ENCODE results near the gene NSUN6.

NSUN6 gene

GRCh38 chr10:18557960-18558359, 93.4 kb downstream of the NSUN6 start:
- no peak for DNase-seq (ENCODE audit: low spot score)

GRCh38 chr10:18556522-18557147, 94.8 kb downstream of the NSUN6 start:
- no peak for DNase-seq (ENCODE audit: low spot score)

DNA sequence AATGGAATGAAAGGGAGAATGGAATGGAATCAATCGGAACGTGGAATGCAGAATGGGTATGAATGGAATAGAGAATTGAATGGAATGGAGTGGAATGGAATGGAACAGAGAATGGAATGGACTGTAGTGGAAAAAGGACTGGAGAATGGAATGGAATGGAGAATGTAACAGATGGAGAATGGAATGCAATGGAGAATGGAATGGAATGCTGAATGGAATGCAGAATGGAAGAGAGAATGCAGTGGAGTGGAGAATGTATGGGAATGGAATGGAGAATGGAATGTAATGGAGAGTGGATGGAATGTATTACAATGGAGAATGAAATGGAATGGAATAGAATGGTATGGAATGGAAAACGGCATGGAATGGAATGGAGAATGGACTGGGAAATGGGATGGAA, 96.9 kb downstream of the NSUN6 start:
- no peak for DNase-seq (ENCODE audit: low spot score)

DNA sequence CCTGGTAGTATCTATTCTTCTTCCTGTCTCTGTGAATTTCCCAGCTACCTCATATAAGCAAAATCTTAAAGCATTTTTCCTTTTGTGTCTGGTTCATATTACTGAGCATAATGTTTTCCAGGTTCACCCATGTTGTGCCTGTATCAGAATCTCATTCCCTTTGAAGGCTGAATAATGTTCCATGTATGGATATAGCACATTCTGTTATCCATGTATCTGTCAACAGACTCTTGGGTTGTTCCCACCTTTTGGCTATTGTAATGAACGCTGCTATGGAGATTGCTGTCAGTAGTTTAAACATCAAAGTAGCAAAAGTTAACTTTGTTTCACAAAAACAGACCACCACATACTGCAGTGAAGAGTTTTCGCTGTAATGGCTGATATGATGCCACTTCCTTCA, 99.9 kb downstream of the NSUN6 start:
- no peak for DNase-seq (ENCODE audit: low spot score)

- DNase-seq (ENCODE audit: low spot score): no peak
Observed at GRCh38 chr10:18549105-18549504, 102.3 kb downstream of the NSUN6 start.

DNA sequence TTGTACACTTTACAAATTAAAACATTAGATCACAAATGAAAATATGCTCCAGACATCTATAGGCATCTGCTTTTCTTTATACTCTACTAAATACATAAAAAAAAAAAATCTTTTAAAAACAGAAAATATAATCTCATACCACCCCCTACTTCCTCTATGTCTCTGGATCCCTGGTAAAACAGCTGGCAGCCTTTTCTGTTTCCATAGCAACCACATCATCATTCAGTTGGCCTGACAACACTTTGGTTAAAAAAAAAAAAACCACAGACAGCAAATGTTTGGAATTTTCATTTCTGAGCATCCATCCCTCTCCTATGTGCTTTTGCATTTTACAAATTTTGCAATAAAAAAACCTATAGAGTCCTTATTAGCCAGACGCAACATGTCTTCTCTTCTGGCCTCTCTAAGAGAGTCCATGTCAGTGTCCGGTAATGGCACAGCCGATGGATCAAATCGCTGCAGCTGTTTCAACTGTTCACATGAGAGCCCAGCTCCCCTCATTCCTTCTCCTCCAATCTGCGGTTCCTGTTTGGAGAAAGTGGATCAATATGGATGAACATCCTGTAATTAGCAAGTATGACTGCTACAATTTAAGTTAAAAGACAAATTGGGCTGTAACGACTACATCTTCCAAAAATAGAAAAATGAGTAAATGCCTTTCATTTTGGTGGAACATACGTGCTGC, 105.6 kb downstream of the NSUN6 start:
- no peak for DNase-seq (ENCODE audit: low spot score)

DNA sequence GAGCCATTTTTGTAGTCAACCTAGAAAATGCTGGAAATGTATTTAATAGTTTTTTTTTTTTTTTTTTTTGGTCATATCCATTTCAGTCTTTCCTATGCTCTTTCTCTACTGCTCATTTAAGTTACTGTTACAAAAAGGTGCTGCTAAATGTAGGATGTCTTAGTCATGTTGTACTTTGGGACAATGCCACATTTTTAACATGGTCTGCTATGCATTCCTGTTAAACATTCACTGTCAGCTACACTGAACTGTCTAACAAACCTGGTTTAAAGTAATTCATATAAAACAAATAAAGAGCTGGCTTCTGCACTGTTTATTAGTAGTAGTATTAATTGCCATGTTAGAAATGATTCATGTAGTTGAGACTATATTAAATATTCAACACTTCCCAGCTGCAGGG, 108.6 kb downstream of the NSUN6 start:
- DNase-seq (ENCODE audit: low spot score): no peak

DNA sequence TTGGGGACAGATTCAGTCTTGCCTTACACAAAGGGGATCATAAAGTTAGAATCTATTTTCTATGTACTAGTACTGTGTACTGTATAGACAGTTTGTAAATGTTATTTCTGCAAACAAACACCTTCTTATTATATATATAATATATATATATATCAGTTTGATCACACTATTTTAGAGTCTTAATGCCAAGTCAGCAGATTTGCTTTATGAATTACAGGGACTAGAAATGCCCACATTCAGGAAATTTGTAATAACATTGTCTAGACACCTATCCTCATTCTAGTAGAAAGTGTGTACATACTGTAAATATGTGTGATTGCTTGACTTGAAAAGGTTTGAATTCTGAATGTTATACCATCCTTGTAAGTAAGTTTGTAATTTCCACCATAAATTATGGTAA, 111.2 kb downstream of the NSUN6 start:
- no peak for DNase-seq (ENCODE audit: low spot score)

- DNase-seq (ENCODE audit: low spot score): no peak
Observed at GRCh38 chr10:18539335-18539734, 112.1 kb downstream of the NSUN6 start.

- DNase-seq (ENCODE audit: low spot score): no peak
Observed at GRCh38 chr10:18533896-18534295, 117.5 kb downstream of the NSUN6 start.

DNA sequence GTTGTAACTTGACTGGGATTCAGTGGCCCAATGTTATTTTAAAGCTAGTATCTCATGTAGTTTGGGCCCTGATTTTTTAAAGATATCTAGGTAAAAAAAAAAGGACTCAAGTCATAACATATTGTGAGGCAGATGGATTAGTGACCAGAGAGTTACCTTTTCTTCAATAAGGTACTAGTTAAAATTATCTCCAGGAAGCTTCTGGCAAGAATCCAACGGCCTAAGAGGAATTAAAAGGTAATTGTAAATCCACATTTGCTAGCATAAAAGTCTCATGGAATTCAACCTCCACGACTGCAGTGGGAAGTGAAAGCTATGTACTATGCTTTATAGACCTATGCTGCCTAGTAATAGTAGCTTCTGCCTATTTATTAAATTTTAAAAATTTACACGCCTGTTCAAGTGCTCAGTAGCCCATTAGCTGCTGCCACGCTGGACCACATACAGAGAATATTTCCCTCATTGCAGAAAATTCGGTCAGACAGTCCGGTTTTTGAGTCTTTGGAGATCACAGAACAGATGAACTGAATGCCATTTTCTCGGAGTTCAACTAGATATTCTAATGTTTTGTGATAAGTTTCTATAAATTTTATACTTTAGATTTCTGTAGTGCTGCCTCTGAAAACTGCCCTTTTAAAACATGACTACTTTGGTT, 118.4 kb downstream of the NSUN6 start:
- no peak for DNase-seq (ENCODE audit: low spot score)

GRCh38 chr10:18528292-18528691, 123.1 kb downstream of the NSUN6 start:
- no peak for DNase-seq (ENCODE audit: low spot score)

DNA sequence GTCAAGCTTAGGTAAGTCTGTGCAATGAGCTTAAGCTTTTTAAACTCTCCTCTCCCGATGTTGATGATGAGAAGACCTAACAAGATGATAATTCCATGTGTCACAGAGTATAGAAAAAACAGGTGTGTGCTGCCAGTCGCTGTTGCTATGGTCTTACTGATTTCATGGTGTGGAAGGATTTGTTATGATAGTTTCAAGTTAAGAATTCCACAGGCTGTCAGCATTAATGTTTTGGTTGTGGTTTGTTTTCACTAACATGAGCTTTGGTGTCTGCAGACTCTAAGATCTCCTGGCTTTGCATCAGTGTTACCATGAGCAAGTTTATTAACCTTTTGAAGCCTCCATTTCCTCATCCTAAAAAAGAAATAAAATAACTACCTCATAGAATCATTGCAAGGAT, 123.7 kb downstream of the NSUN6 start:
- no peak for DNase-seq (ENCODE audit: low spot score)

- no peak for DNase-seq (ENCODE audit: low spot score)
Observed at GRCh38 chr10:18523858-18524257, 127.5 kb downstream of the NSUN6 start.

GRCh38 chr10:18523025-18523424, 128.4 kb downstream of the NSUN6 start:
- DNase-seq (ENCODE audit: low spot score): no peak

DNA sequence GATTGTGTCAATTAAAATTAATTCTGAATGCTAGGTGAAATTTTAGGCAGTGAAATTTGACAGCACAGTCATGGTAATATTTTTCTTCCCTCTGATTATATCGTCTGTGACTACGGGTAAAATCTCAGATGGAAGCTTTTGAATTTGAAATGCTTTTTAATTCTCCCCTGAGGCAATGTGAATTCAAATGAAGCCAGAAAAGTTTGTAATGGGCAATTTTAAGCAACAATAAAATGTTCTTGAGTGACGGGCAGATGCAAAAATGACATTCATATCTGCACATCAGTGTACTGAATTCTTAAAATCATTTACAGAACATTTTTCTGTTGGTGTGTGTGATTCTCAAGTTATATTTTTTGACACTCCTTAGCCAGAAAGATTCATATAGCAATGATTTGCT, 134.5 kb downstream of the NSUN6 start:
- DNase-seq (ENCODE audit: low spot score): no peak

- no peak for DNase-seq (ENCODE audit: low spot score)
Observed at GRCh38 chr10:18514537-18514936, 136.8 kb downstream of the NSUN6 start.

DNA sequence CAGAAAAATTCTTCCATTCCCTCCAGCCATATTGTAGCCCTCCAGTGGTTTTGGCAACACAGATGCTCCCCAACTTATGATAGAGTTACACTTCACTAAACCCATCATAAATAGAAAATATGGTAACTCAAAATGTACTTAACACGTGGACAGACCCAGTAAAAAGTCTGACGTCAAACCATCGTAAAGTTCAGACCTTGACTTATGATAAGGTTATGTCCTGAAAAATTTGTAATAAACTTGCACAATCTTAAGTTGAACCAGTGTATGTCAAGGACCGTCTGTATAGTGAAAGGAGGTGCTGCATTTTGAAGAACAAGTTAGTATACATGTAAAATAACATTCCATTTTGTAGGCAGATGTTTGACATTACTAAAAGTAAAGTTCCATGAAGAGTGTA, 142.8 kb downstream of the NSUN6 start:
- DNase-seq (ENCODE audit: low spot score): no peak

DNA sequence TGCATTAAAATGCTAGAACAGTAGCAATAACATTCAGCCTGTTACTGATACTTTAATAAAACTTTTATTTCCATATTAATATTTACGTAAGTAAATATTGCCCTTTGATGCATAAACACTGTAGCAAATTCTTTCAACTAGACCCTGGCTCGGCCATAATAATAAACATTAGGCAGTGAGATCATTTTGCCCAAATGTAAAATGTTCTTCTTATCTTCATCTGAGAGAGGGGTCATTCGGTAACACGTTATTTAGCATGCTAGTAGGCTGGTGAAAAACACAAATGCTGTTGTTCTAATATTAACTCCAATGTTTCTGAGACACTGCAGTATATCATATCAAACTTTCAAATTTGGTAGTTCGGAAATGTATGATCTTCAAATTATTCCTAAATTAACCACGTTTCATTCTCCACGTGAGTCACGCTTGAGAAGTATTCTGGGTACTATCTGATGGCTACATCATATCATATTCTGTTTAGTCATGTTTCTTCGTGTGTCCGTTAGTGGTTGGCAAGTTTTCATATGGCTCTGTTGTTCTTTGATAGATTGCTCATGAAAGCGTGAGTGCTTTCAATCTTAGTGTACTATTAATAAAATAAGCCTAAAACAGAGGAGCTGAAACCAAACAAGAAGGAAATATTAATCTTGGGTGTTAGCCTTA, 145.8 kb downstream of the NSUN6 start:
- no peak for DNase-seq (ENCODE audit: low spot score)

- DNase-seq (ENCODE audit: low spot score): no peak
Observed at GRCh38 chr10:18504161-18504560, 147.2 kb downstream of the NSUN6 start.

GRCh38 chr10:18501629-18502028, 149.8 kb downstream of the NSUN6 start:
- no peak for DNase-seq (ENCODE audit: low spot score)

DNA sequence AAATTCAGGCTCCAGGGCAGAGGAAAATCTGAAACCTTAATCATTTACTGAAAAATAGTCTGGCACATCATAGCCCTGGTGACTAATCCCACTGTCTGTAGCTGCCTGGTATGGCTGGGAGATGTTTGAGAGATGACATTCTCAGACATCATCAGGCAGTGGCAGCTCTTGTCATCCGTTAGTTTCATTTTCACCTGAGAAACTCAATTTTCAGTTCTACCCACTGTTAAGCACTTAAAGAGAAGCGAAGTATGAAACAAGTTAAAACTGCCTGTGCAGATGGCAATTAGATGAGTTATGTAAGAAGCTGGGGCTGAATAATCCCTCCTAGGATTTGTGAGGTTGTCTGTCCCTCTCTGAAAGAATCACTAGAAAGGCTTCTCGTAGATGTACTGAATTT, 150.2 kb downstream of the NSUN6 start:
- DNase-seq (ENCODE audit: low spot score): peak; percentile 69

DNA sequence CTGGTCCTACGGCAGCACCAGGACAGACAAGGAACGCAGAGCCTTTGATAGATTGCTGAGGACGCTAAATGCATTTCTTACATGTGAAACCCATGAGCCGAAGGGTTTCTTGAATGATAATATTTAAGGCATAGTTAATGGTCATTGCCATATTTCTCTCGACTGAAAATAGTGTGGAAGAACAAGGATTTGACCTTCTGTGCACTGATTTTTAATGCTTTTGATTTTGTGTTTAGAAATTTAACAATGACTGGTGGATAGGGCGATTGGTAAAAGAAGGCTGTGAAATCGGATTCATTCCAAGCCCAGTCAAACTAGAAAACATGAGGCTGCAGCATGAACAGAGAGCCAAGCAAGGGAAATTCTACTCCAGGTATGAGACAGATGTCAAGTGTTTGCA, 150.8 kb downstream of the NSUN6 start:
- no peak for DNase-seq (ENCODE audit: low spot score)

Measured in RKO (cell line).